Esophagus squamous epithelium (tissue), 5 donors: ENCODE measurements around the gene THBS2. TPM values are rescaled to one million over a fixed set of nuclear protein-coding genes. Genes with fewer than 3 reads are reported as not detected.

ENCODE experiments used
- DNase-seq: peaks from one replicate; lab custom pipeline; 2025; lab: John Stamatoyannopoulos, UW
- H3K27ac ChIP-seq, 4 donors: fragments of 200-600 bp; sonication (generic); one replicate each; pipeline ENCODE4 v1.5.1; 2016 to 2019; ENCODE audit warnings: mild to moderate bottlenecking in 1 of 4
- H3K27me3 ChIP-seq, 4 donors: fragments of 200-600 bp; sonication (generic); 1 replicate in 3 of 4; 2 replicates in 1 of 4; pipeline versions ENCODE4 v1.5.1 to v1.6.0; 2017 to 2021; ENCODE audit warnings: antibody characterized with exemption in 1 of 4
- H3K36me3 ChIP-seq, 3 donors: fragments of 200-600 bp; sonication (generic); one replicate each; pipeline ENCODE4 v1.5.1; 2016 to 2019
- H3K4me1 ChIP-seq, 3 donors: fragments of 200-600 bp; sonication (generic); one replicate each; pipeline ENCODE4 v1.5.1; 2017 to 2019
- H3K4me3 ChIP-seq, 4 donors: fragments of 200-600 bp; sonication (generic); 1 replicate in 3 of 4; 2 replicates in 1 of 4; pipeline ENCODE4 v1.5.1; 2016 to 2019; ENCODE audit warnings: mild to moderate bottlenecking in 2 of 4, moderate library complexity in 1 of 4
- H3K9me3 ChIP-seq, 3 donors: fragments of 200-600 bp; sonication (generic); one replicate each; pipeline ENCODE4 v1.5.1; 2016 to 2019
- POLR2A ChIP-seq, 4 donors: fragments of 450-650 bp; IDR thresholded peaks; one replicate each; pipeline ENCODE4 v1.6.1; 2017; ENCODE audit warnings: antibody characterized with exemption in 4 of 4, mild to moderate bottlenecking in 4 of 4, moderate library complexity in 3 of 4
- WGBS, 2 donors: methylation state at CpG; one replicate each; pipeline ENCODE4 v1.1.5; 2018; 5-methylcytosine and 5-hydroxymethylcytosine counted together
- intact Hi-C: fragments of 100-400 bp; cut with DNase I; formaldehyde crosslinking; loops from one replicate; pipeline ENCODE4 v1.15.0; 2022
- total RNA-seq, 4 donors: library from RNA; depleted of rRNA; stranded (reverse); fragments of >200 nt; gene quantifications; one replicate each; pipeline ENCODE4 v1.1.0, GENCODE V29; 2016
- TF ChIP-seq, protein P1 (sequence below), 6 experiments: fragments of 450-650 bp in 4 of 6; fragments of 200-600 bp in 2 of 6; sonication (generic) in 2 of 6; IDR thresholded peaks; one replicate each; pipeline ENCODE4 v1.5.1; 2016 to 2019; ENCODE audit warnings: antibody characterized with exemption in 6 of 6, mild to moderate bottlenecking in 4 of 6, moderate library complexity in 4 of 6
- donor health status: DM: yes; HTN: yes; CAD: no.

Gene THBS2
- total RNA-seq, 4 donors from 2014 or later, result 4.3 to 35.7 (median 25.5) TPM

DNA sequence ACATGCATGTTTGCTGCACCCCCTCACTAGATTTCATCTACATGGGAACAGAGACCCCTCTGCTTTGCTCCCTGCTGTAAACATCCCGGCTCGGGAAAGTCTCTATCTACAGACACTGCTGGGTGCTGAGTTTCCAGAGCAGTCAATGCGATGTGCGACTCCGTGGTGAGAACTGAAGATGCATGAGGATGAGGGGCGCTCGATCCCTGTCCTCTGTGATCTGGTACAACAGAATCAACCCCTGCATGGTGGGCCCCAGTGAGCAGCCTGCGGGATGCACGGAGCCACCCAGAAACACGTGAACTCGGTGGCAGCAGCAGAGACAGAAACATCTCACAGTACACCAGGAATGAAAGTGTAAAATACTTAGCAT, 83.1 kb downstream of the THBS2 start:
- Histone ChIP-seq H3K36me3 (no peaks in the 10 kb centered on the region), H3K4me1 (peaks cover 0 to 10% (median 10%) of the 10 kb centered on the region in 3 donors), H3K27me3 (no peaks in the 10 kb centered on the region), H3K27ac (no peak overlapping the region), H3K9me3 (no peaks in the 10 kb centered on the region), H3K4me3 (no peak overlapping the region)
- TF ChIP-seq, protein P1, sequence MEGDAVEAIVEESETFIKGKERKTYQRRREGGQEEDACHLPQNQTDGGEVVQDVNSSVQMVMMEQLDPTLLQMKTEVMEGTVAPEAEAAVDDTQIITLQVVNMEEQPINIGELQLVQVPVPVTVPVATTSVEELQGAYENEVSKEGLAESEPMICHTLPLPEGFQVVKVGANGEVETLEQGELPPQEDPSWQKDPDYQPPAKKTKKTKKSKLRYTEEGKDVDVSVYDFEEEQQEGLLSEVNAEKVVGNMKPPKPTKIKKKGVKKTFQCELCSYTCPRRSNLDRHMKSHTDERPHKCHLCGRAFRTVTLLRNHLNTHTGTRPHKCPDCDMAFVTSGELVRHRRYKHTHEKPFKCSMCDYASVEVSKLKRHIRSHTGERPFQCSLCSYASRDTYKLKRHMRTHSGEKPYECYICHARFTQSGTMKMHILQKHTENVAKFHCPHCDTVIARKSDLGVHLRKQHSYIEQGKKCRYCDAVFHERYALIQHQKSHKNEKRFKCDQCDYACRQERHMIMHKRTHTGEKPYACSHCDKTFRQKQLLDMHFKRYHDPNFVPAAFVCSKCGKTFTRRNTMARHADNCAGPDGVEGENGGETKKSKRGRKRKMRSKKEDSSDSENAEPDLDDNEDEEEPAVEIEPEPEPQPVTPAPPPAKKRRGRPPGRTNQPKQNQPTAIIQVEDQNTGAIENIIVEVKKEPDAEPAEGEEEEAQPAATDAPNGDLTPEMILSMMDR (IDR thresholded peaks at IDR 0.05), result no peak
- TF ChIP-seq POLR2A (IDR thresholded peaks at IDR 0.05), result no peak
- intact Hi-C loops, result no loop called here
- no peak for DNase-seq
- WGBS, 2 donors, result 90 to 94% methylated on average over 11 of the region's 11 CpGs

DNA sequence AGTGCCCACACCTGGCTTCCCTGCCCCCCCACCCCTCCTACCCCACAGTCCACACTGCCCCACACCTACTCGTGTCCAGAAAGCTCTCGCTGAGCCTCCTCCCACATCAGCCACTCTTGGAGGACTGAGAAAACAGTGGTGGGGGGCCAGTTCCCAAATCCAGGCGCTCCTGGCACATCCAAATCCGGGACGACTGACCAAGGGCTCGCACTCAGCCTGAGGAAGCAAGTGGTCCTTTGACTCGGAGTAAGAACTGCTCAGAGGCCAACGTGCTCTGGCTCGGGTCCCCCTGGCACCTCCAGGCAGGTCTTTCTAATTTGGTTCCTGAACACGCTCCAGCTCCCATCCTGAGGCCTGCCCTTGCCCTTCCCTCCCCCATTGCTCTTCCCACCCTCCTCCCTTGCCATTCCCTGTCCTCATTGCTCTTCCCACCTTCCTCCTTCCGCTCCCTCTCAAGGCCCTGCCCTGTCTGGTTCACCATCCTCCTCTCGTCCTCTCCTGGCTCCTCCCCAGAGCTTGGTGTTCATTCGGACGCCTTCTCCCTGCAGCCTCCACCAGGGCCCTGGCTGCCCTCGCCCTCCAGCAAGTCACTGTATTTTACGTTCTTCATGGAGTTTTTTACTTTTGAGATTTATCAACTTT, 83.6 kb downstream of the THBS2 start:
- Histone ChIP-seq H3K4me1 (peaks cover 0 to 10% (median 10%) of the 10 kb centered on the region in 3 donors), H3K36me3 (no peaks in the 10 kb centered on the region), H3K9me3 (no peaks in the 10 kb centered on the region), H3K27ac (no peak overlapping the region), H3K4me3 (no peak overlapping the region), H3K27me3 (no peaks in the 10 kb centered on the region)
- intact Hi-C loops, result no loop called here
- 81 to 91% methylated on average over 14 to 16 of the region's 16 CpGs for WGBS, 2 donors
- no peak for DNase-seq
- TF ChIP-seq, protein P1 (IDR thresholded peaks at IDR 0.05), result no peak
- TF ChIP-seq POLR2A (IDR thresholded peaks at IDR 0.05), result no peak

DNA sequence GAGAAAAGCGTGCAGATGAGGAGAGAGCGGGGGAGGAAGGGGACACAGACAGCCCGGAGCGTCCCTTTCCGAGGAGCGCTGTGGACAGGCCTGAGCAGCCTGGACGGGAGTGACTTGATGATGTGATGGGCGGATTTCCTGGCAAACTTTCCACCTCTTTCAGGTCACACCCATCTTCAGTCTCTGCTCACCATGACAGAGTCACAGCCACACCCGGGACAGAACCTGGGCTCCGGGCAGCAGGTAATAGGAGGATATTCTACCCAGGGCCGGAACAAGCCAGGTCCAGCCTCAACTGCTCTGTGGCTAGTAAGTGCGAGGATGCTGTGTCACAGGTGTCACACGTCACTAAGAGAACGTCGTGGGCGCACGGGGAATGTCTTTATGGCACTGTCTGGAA, 84.3 kb downstream of the THBS2 start:
- H3K27ac ChIP-seq, result no peak overlapping the region
- TF ChIP-seq POLR2A (IDR thresholded peaks at IDR 0.05), result no peak
- TF ChIP-seq, protein P1 (IDR thresholded peaks at IDR 0.05), result no peak
- DNase-seq, result no peak

DNA sequence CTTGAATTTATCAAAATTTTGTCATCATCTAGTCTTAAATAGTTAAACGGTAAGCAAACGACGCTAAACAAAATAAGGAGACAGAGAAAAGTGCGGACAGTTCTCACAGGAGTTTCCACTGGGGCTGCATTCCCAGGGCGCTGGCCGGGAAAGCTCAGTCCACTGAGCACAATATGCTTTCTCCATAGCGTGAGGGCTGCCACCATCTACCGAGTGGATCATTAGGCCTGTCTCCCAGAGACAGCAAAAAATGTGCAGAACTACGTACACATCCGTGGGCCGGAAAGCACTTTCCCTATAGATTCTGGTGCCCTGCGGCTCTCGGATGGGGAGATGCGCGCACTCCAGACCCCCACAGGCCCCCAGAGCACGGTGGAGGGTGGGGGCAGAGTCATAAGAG, 84.9 kb downstream of the THBS2 start:
- 81 to 86% methylated on average over 11 to 16 of the region's 16 CpGs for WGBS, 2 donors
- Histone ChIP-seq H3K4me1 (peaks cover 0 to 13% (median 12%) of the 10 kb centered on the region in 3 donors), H3K36me3 (no peaks in the 10 kb centered on the region), H3K27me3 (no peaks in the 10 kb centered on the region), H3K9me3 (no peaks in the 10 kb centered on the region), H3K4me3 (no peak overlapping the region), H3K27ac (no peak overlapping the region)
- intact Hi-C loops, result no loop called here
- no peak for DNase-seq
- TF ChIP-seq, protein P1 (IDR thresholded peaks at IDR 0.05), result no peak
- no peak for TF ChIP-seq POLR2A (IDR thresholded peaks at IDR 0.05)

More for the DNA sequence above, 84.3 kb downstream of the THBS2 start:
- H3K4me3 ChIP-seq, result no peak overlapping the region
- intact Hi-C loops, result no loop called here
- no peaks in the 10 kb centered on the region for H3K27me3 ChIP-seq
- no peaks in the 10 kb centered on the region for H3K9me3 ChIP-seq
- no peaks in the 10 kb centered on the region for H3K36me3 ChIP-seq
- 29 to 54% methylated on average over 8 to 10 of the region's 17 CpGs for WGBS, 2 donors
- peaks cover 0 to 10% (median 10%) of the 10 kb centered on the region in 3 donors for H3K4me1 ChIP-seq

DNA sequence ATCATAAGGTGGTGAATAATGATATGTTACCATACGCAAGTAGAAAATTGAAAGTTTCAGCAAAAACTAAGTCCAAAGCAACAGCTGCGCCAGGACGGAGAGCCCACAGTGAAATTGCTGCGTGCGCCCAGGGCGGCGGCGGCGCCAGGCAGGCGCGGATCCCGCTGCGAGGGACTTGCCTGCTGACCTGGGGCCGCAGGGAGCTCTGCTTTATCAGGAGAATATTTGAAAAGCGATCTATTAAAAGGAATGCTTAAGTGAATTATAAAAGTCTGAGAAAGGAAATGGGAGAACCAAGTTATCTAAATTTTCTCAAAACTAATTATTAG, 85.4 kb downstream of the THBS2 start:
- TF ChIP-seq, protein P1 (IDR thresholded peaks at IDR 0.05), result no peak
- TF ChIP-seq POLR2A (IDR thresholded peaks at IDR 0.05), result no peak
- H3K9me3 ChIP-seq, result no peaks in the 10 kb centered on the region
- WGBS, 2 donors, result 95 to 99% methylated on average over 15 of the region's 15 CpGs
- H3K27me3 ChIP-seq, result no peaks in the 10 kb centered on the region
- H3K4me1 ChIP-seq, result peaks cover 0 to 18% (median 17%) of the 10 kb centered on the region in 3 donors
- no peaks in the 10 kb centered on the region for H3K36me3 ChIP-seq
- intact Hi-C loops, result no loop called here
- no peak for DNase-seq
- H3K27ac ChIP-seq, result no peak overlapping the region
- no peak overlapping the region for H3K4me3 ChIP-seq
